MM.1S (cell line): ENCODE results near the gene CD300A.

Experiments
- DNase-seq: peaks from one replicate; pipeline ENCODE4 v3.0.0-alpha.2; 2015
- H2AFZ ChIP-seq: fragments of 300-600 bp; sonication (generic); 2 replicates; pipeline ENCODE4 v1.6.0; 2016; ENCODE audit warnings: antibody characterized with exemption, low read length
- H3F3A ChIP-seq: fragments of 300-600 bp; sonication (generic); 2 replicates; pipeline ENCODE4 v1.6.1; 2016; ENCODE audit warnings: mild to moderate bottlenecking, antibody characterized with exemption, low read length, moderate library complexity, mixed read lengths; ENCODE audit not compliant: insufficient read depth
- H3K27ac ChIP-seq: fragments of 300-600 bp; sonication (generic); 2 replicates; pipeline ENCODE4 v1.5.1; 2016; ENCODE audit warnings: mild to moderate bottlenecking, low read length
- H3K27me3 ChIP-seq: fragments of 300-600 bp; sonication (generic); replicated peaks from 2 replicates; pipeline ENCODE4 v1.6.0; 2016; ENCODE audit warnings: low read length; ENCODE audit not compliant: insufficient read depth
- H3K36me3 ChIP-seq: fragments of 300-600 bp; sonication (generic); replicated peaks from 2 replicates; pipeline ENCODE4 v1.6.1; 2016; ENCODE audit warnings: mild to moderate bottlenecking, low read length, mixed read lengths; ENCODE audit not compliant: insufficient read depth
- H3K4me1 ChIP-seq: fragments of 300-600 bp; sonication (generic); 2 replicates; pipeline ENCODE4 v1.6.1; 2016; ENCODE audit warnings: low read length, mixed read lengths
- H3K4me2 ChIP-seq: fragments of 300-600 bp; sonication (generic); 2 replicates; pipeline ENCODE4 v1.6.0; 2016; ENCODE audit warnings: low read depth, low read length
- H3K4me3 ChIP-seq: fragments of 300-600 bp; sonication (generic); 2 replicates; pipeline ENCODE4 v1.5.1; 2016; ENCODE audit warnings: low read length, mixed read lengths
- H3K79me2 ChIP-seq: fragments of 300-600 bp; sonication (generic); 2 replicates; pipeline ENCODE4 v1.6.1; 2016; ENCODE audit warnings: mixed run types, low read length, mixed read lengths
- H3K9ac ChIP-seq: fragments of 300-600 bp; sonication (generic); 2 replicates; pipeline ENCODE4 v1.6.1; 2016; ENCODE audit warnings: low read length, mixed read lengths
- H3K9me2 ChIP-seq: fragments of 300-600 bp; sonication (generic); replicated peaks from 2 replicates; pipeline ENCODE4 v1.6.1; 2016; ENCODE audit warnings: mild to moderate bottlenecking, low read length, mixed read lengths; ENCODE audit not compliant: insufficient read depth
- H3K9me3 ChIP-seq: fragments of 300-600 bp; sonication (generic); replicated peaks from 2 replicates; pipeline ENCODE4 v1.6.1; 2016; ENCODE audit warnings: mild to moderate bottlenecking, low read length, mixed read lengths; ENCODE audit not compliant: insufficient read depth
- H4K20me1 ChIP-seq: fragments of 300-600 bp; sonication (generic); 2 replicates; pipeline ENCODE4 v1.6.1; 2016; ENCODE audit warnings: mild to moderate bottlenecking, low read length, moderate library complexity, mixed read lengths; ENCODE audit not compliant: insufficient read depth
- EZH2 ChIP-seq: fragments of 300-600 bp; sonication (generic); optimal IDR thresholded peaks from 2 replicates; pipeline ENCODE3; 2017; ENCODE audit warnings: low read depth, mild to moderate bottlenecking, antibody characterized with exemption, low read length, mixed read lengths
- EZH2phosphoT487 ChIP-seq: fragments of 300-600 bp; sonication (generic); IDR thresholded peaks from 2 replicates; pipeline ENCODE4 v1.6.1; 2018; ENCODE audit warnings: antibody characterized with exemption, low read length
- TF ChIP-seq, protein P1 (sequence below): fragments of 300-600 bp; sonication (generic); IDR thresholded peaks from 2 replicates; pipeline ENCODE4 v1.5.1; 2016; ENCODE audit warnings: antibody characterized with exemption, low read length, mixed read lengths

The CD300A gene

DNA sequence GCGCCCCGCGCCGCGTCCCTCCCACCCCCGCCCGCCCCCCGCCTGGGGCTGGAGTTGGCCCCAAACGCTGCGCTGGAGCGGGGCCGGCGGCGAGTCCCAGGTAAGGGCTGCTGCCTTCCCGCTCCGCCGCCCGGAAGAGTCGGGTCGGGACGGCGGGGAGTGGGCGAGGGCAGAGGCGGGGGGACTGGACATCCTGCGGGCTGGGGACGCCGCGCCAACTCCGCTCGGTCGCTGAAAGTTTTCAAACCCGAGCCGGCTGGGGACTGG lies 34.1 kb upstream of the CD300A start:
- H4K20me1 ChIP-seq: no peaks in the 10 kb centered on the region
- no peaks in the 10 kb centered on the region for H3K36me3 ChIP-seq
- no peak overlapping the region for H3K4me3 ChIP-seq
- H3K4me1 ChIP-seq: no peaks in the 10 kb centered on the region
- H3K9ac ChIP-seq: no peak overlapping the region
- no peaks in the 10 kb centered on the region for H3F3A ChIP-seq
- TF ChIP-seq EZH2phosphoT487: no peak
- TF ChIP-seq EZH2: no peak
- TF ChIP-seq, protein P1, sequence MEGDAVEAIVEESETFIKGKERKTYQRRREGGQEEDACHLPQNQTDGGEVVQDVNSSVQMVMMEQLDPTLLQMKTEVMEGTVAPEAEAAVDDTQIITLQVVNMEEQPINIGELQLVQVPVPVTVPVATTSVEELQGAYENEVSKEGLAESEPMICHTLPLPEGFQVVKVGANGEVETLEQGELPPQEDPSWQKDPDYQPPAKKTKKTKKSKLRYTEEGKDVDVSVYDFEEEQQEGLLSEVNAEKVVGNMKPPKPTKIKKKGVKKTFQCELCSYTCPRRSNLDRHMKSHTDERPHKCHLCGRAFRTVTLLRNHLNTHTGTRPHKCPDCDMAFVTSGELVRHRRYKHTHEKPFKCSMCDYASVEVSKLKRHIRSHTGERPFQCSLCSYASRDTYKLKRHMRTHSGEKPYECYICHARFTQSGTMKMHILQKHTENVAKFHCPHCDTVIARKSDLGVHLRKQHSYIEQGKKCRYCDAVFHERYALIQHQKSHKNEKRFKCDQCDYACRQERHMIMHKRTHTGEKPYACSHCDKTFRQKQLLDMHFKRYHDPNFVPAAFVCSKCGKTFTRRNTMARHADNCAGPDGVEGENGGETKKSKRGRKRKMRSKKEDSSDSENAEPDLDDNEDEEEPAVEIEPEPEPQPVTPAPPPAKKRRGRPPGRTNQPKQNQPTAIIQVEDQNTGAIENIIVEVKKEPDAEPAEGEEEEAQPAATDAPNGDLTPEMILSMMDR: no peak
- H3K79me2 ChIP-seq: no peaks in the 10 kb centered on the region
- peaks cover 86% of the 10 kb centered on the region for H3K27me3 ChIP-seq
- no peak for DNase-seq
- H3K4me2 ChIP-seq: no peak overlapping the region
- no peak overlapping the region for H2AFZ ChIP-seq
- H3K9me2 ChIP-seq: no peaks in the 10 kb centered on the region
- H3K27ac ChIP-seq: no peak overlapping the region
- H3K9me3 ChIP-seq: no peaks in the 10 kb centered on the region

DNA sequence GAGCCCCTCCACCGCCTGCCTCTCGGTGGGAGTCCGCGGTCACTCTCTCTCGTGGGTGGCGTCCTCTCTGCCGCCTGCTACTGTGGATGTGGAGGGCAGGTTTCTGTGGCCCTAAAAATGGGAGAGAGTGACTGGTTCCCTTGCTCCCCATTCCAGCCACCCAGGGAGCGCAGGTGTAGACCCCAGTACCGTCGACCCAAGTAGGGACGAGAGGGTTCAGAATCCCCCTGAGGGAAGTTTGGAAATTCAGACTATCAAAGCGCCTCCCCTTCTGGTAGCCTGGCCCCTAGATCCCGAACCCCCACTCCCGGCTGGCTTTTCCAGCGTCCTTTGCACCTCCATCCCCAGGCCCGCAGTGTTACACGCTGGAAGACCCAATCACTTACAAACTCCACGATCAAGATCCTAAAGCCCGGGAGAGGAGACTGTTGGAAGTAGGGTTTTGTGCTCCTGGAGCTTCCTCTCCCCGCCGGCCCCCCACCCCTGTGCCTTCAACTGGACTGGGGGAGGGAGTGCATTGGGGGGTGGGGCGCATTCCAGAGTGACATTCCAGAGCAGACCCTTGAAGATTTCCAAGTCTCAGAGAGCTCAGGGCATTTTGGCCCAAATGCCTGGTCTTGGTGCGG lies 33.6 kb upstream of the CD300A start:
- DNase-seq: no peak
- Histone ChIP-seq H3K36me3 (no peaks in the 10 kb centered on the region), H4K20me1 (no peaks in the 10 kb centered on the region), H3F3A (no peaks in the 10 kb centered on the region), H3K27ac (no peak overlapping the region), H3K9me3 (no peaks in the 10 kb centered on the region), H3K79me2 (no peaks in the 10 kb centered on the region), H2AFZ (no peak overlapping the region), H3K4me2 (no peak overlapping the region), H3K9ac (no peak overlapping the region), H3K9me2 (no peaks in the 10 kb centered on the region), H3K4me3 (no peak overlapping the region), H3K27me3 (peaks cover 86% of the 10 kb centered on the region), H3K4me1 (no peaks in the 10 kb centered on the region)
- TF ChIP-seq EZH2phosphoT487: no peak
- TF ChIP-seq, protein P1: no peak
- no peak for TF ChIP-seq EZH2

DNA sequence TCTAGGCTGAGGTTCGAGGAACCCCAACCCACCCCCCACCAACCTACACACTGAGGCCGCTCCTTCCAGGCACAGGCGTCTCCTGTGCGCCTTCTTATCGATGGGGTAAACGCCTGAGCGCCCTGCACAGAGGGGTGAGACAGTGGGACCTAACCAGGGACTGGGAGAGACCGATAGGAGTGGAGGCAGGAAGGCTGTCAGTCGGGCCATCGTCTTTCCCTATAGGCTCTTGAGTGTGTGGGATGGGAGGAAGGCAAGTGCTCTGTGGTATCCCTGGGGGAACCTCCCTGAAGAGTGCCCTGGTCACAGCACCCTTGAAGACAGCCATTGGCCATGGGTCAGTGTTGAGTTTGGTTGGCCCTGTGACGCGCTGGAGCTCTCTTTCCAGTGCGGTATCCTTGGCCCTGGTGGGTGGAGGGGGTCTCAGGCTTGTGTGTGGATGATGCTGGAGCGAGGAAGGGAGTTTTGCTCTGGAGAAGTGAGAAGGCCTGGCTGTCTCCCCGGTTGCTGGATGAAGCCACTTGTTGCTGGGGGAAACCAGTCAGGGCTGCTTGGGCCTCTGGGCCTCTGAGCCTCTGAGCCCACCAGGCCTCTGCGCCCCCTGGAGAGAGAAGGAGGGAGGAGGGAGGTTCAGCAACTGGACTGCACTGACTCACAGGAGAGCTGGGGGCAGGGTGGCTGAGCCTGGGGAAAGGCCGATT lies 32.9 kb upstream of the CD300A start:
- H2AFZ ChIP-seq: no peak overlapping the region
- H3F3A ChIP-seq: no peaks in the 10 kb centered on the region
- no peaks in the 10 kb centered on the region for H3K9me2 ChIP-seq
- H3K9ac ChIP-seq: no peak overlapping the region
- no peak overlapping the region for H3K4me2 ChIP-seq
- H4K20me1 ChIP-seq: no peaks in the 10 kb centered on the region
- no peak overlapping the region for H3K27ac ChIP-seq
- no peaks in the 10 kb centered on the region for H3K4me1 ChIP-seq
- no peaks in the 10 kb centered on the region for H3K9me3 ChIP-seq
- H3K36me3 ChIP-seq: no peaks in the 10 kb centered on the region
- no peaks in the 10 kb centered on the region for H3K79me2 ChIP-seq
- no peak for TF ChIP-seq EZH2
- TF ChIP-seq, protein P1: no peak
- TF ChIP-seq EZH2phosphoT487: no peak
- H3K4me3 ChIP-seq: no peak overlapping the region
- peaks cover 81% of the 10 kb centered on the region for H3K27me3 ChIP-seq
- DNase-seq: no peak
